Measurements from ENCODE around the gene UBA7. TPM values are rescaled to one million over a fixed set of nuclear protein-coding genes. Genes with fewer than 3 reads are reported as not detected.

UBA7 gene
- total and polyA plus RNA-seq, 2 experiments from 2014 or later = 0.14 to 0.50 TPM

GRCh38 chr3:49769926-49770325 lies 43.8 kb downstream of the UBA7 start:
- no peak overlapping the region for H3K4me3 Mint-ChIP-seq
- no peaks in the 10 kb centered on the region for H3K36me3 ChIP-seq (ENCODE audit: insufficient read depth)
- no peaks in the 10 kb centered on the region for H3K27me3 Mint-ChIP-seq (ENCODE audit: insufficient read depth, low read depth, poor library complexity)
- ATAC-seq (no peak), DNase-seq (ENCODE audit: low spot score) (no peak)
- TF ChIP-seq, protein P1, sequence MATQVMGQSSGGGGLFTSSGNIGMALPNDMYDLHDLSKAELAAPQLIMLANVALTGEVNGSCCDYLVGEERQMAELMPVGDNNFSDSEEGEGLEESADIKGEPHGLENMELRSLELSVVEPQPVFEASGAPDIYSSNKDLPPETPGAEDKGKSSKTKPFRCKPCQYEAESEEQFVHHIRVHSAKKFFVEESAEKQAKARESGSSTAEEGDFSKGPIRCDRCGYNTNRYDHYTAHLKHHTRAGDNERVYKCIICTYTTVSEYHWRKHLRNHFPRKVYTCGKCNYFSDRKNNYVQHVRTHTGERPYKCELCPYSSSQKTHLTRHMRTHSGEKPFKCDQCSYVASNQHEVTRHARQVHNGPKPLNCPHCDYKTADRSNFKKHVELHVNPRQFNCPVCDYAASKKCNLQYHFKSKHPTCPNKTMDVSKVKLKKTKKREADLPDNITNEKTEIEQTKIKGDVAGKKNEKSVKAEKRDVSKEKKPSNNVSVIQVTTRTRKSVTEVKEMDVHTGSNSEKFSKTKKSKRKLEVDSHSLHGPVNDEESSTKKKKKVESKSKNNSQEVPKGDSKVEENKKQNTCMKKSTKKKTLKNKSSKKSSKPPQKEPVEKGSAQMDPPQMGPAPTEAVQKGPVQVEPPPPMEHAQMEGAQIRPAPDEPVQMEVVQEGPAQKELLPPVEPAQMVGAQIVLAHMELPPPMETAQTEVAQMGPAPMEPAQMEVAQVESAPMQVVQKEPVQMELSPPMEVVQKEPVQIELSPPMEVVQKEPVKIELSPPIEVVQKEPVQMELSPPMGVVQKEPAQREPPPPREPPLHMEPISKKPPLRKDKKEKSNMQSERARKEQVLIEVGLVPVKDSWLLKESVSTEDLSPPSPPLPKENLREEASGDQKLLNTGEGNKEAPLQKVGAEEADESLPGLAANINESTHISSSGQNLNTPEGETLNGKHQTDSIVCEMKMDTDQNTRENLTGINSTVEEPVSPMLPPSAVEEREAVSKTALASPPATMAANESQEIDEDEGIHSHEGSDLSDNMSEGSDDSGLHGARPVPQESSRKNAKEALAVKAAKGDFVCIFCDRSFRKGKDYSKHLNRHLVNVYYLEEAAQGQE (IDR thresholded peaks at IDR 0.05; ENCODE audit: unreplicated experiment) = no peak
- H3K9me3 Mint-ChIP-seq = no peaks in the 10 kb centered on the region
- no peak overlapping the region for H3K27ac ChIP-seq (ENCODE audit: low read depth)
- H3K27me3 ChIP-seq (ENCODE audit: insufficient read depth) = no peaks in the 10 kb centered on the region
- no peaks in the 10 kb centered on the region for H3K4me1 ChIP-seq (ENCODE audit: insufficient read depth)
- no peaks in the 10 kb centered on the region for H3F3A ChIP-seq (replicated peaks; ENCODE audit: low read depth)
- H3K9me2 ChIP-seq (ENCODE audit: insufficient read depth) = no peaks in the 10 kb centered on the region
- H3K36me3 Mint-ChIP-seq (ENCODE audit: low read depth) = peaks cover 3% of the 10 kb centered on the region; the same call in 2 of the 3 replicates
- peaks cover 31% of the 10 kb centered on the region for H4K20me1 ChIP-seq (replicated peaks; ENCODE audit: insufficient read depth)
- H3K27ac Mint-ChIP-seq = no peak overlapping the region
- H3K4me3 ChIP-seq = no peak overlapping the region
- no peaks in the 10 kb centered on the region for H3K4me1 Mint-ChIP-seq
- no peak overlapping the region for H3K4me2 ChIP-seq
- peaks cover 97% of the 10 kb centered on the region for H3K79me2 ChIP-seq (replicated peaks; ENCODE audit: insufficient read depth)
- H2AFZ ChIP-seq = no peak overlapping the region

DNA sequence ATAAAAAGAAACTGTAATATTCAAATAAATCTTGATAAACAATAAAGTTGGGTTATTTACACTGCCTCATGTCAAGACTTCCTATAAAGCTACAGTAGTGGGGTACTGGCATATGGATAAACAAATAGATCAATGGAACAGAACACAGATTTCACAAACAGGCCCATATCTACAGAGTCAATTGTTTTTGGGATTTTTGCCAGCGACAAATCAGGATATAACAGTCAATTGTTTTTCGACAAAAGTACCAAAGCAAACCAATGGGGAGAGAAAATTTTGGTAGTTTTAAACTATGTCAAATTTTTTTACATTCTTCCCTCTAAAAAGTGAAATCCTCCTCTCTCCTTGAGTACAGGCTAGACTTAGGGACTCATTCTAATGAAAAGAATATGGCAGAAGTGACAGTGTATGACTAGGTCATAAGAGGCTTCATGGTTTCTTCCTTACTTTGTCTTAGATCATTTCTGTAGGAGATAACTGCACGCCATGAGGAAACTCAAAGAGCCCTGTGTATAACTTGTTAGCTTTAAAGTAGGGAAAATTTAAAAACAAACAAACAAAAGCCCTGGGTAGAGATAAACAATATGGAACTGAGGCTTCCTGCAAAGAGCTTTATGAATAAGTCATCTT lies 44.4 kb downstream of the UBA7 start:
- Mint-ChIP-seq H3K9me3 (no peaks in the 10 kb centered on the region), H3K4me3 (no peak overlapping the region), H3K36me3 (ENCODE audit: low read depth) (peaks cover 3% of the 10 kb centered on the region; the same call in 2 of the 3 replicates), H3K27me3 (ENCODE audit: insufficient read depth, low read depth, poor library complexity) (no peaks in the 10 kb centered on the region), H3K27ac (no peak overlapping the region), H3K4me1 (no peaks in the 10 kb centered on the region)
- Histone ChIP-seq H3K4me2 (no peak overlapping the region), H3K4me1 (ENCODE audit: insufficient read depth) (no peaks in the 10 kb centered on the region), H3K79me2 (replicated peaks; ENCODE audit: insufficient read depth) (peaks cover 97% of the 10 kb centered on the region), H3K9me2 (ENCODE audit: insufficient read depth) (no peaks in the 10 kb centered on the region), H3K4me3 (no peak overlapping the region), H2AFZ (no peak overlapping the region), H3F3A (replicated peaks; ENCODE audit: low read depth) (no peaks in the 10 kb centered on the region), H3K27ac (ENCODE audit: low read depth) (no peak overlapping the region), H3K36me3 (ENCODE audit: insufficient read depth) (no peaks in the 10 kb centered on the region), H3K27me3 (ENCODE audit: insufficient read depth) (no peaks in the 10 kb centered on the region), H4K20me1 (replicated peaks; ENCODE audit: insufficient read depth) (peaks cover 35% of the 10 kb centered on the region)
- ATAC-seq = no peak
- no peak for DNase-seq (ENCODE audit: low spot score)
- TF ChIP-seq ZNF114 (CRISPR knock-in tag; IDR thresholded peaks at IDR 0.05) (no peak), ZNF462 (CRISPR knock-in tag; IDR thresholded peaks at IDR 0.05) (no peak), NANOG (IDR thresholded peaks at IDR 0.05; ENCODE audit: borderline replicate concordance) (no peak), JUNB (IDR thresholded peaks at IDR 0.05; ENCODE audit: unreplicated experiment) (no peak), STAT1 (IDR thresholded peaks at IDR 0.05; ENCODE audit: unreplicated experiment) (no peak), EZH2 (IDR thresholded peaks at IDR 0.05; ENCODE audit: low read depth, unreplicated experiment) (no peak), ZNF331 (CRISPR knock-in tag; IDR thresholded peaks at IDR 0.05; ENCODE audit: low read depth) (no peak)
- TF ChIP-seq, protein P1 (IDR thresholded peaks at IDR 0.05; ENCODE audit: unreplicated experiment) = no peak

Data from GM23338 (cell line).